OCI-LY7 (cell line): ENCODE results near the gene SNRPD1. TPM values are rescaled to one million over a fixed set of nuclear protein-coding genes. Genes with fewer than 3 reads are reported as not detected.

Experiments
- BruUV-seq: library from RNA; stranded (reverse); fragments of 400-500 nt; replicated peaks from 2 replicates; lab custom pipeline; 2021; lab: Mats Ljungman, UMichigan
- CTCF ChIA-PET: fragments of 300-600 bp; sonication (Branson Sonifier 250); formaldehyde crosslinking; loops from one replicate; lab custom pipeline; 2022; ENCODE audit warnings: antibody characterized with exemption; ENCODE audit not compliant: unreplicated experiment; lab: Charles Lee
- POLR2A ChIA-PET: fragments of 300-600 bp; sonication (Branson Sonifier 250); formaldehyde crosslinking; loops from one replicate; lab custom pipeline; 2022; ENCODE audit warnings: antibody characterized with exemption; lab: Charles Lee
- DNase-seq: peaks from one replicate; pipeline ENCODE4 v3.0.0-alpha.2; 2015; ENCODE audit warnings: low spot score
- H2AFZ ChIP-seq: fragments of 200-600 bp; sonication (generic), shearing (Covaris generic); 2 replicates; pipeline ENCODE4 v1.6.1; 2014; ENCODE audit warnings: mild to moderate bottlenecking, antibody characterized with exemption, low read length, moderate library complexity
- H3K27ac ChIP-seq: fragments of 200-600 bp; sonication (generic); 2 replicates; pipeline ENCODE4 v1.5.1; 2014; ENCODE audit warnings: mixed run types, low read depth, mild to moderate bottlenecking, moderate library complexity, low read length, inconsistent platforms; ENCODE audit not compliant: poor library complexity, severe bottlenecking
- H3K36me3 ChIP-seq: fragments of 200-600 bp; sonication (generic); 2 replicates; pipeline ENCODE4 v1.6.1; 2014; ENCODE audit warnings: mild to moderate bottlenecking, antibody characterized with exemption, low read length, moderate library complexity, mixed read lengths; ENCODE audit not compliant: insufficient read depth
- H3K4me1 ChIP-seq: fragments of 200-600 bp; sonication (generic); 2 replicates; pipeline ENCODE4 v1.5.1; 2014; ENCODE audit warnings: mild to moderate bottlenecking, low read length; ENCODE audit not compliant: insufficient read depth, poor library complexity, severe bottlenecking
- H3K4me2 ChIP-seq: fragments of 200-600 bp; sonication (generic); 2 replicates; pipeline ENCODE4 v1.6.1; 2014; ENCODE audit warnings: mild to moderate bottlenecking, low read length
- H3K4me3 ChIP-seq: fragments of 200-600 bp; sonication (generic); 2 replicates; pipeline ENCODE4 v1.5.1; 2014; ENCODE audit warnings: mild to moderate bottlenecking, low read depth, low read length; ENCODE audit not compliant: poor library complexity, severe bottlenecking
- H3K79me2 ChIP-seq: fragments of 200-600 bp; sonication (generic); 2 replicates; pipeline ENCODE4 v1.6.1; 2016; ENCODE audit warnings: low read depth, mild to moderate bottlenecking, low read length, moderate library complexity, mixed read lengths; ENCODE audit not compliant: insufficient read depth
- H3K9me2 ChIP-seq: fragments of 200-600 bp; sonication (generic); 2 replicates; pipeline ENCODE4 v1.6.1; 2016; ENCODE audit warnings: mild to moderate bottlenecking, low read length, mixed read lengths; ENCODE audit not compliant: insufficient read depth
- H3K9me3 ChIP-seq: fragments of 200-600 bp; sonication (generic); 2 replicates; pipeline ENCODE4 v1.6.1; 2014; ENCODE audit warnings: mild to moderate bottlenecking, mixed run types, low read length, mixed read lengths
- H4K20me1 ChIP-seq: fragments of 200-600 bp; sonication (generic); 2 replicates; pipeline ENCODE4 v1.6.1; 2014; ENCODE audit warnings: mild to moderate bottlenecking, antibody characterized with exemption, low read length, moderate library complexity, mixed read lengths; ENCODE audit not compliant: insufficient read depth
- CTCF ChIP-seq: fragments of 200-600 bp; sonication (generic); conservative IDR thresholded peaks from 2 replicates; pipeline ENCODE4 v1.5.1; 2014; ENCODE audit warnings: mild to moderate bottlenecking, antibody characterized with exemption, low read length, moderate library complexity, mixed read lengths
- EZH2phosphoT487 ChIP-seq: fragments of 200-600 bp; sonication (generic); IDR thresholded peaks from 2 replicates; pipeline ENCODE4 v1.6.1; 2018; ENCODE audit warnings: low read depth, borderline replicate concordance, mild to moderate bottlenecking, mixed run types, antibody characterized with exemption, low read length, moderate library complexity, mixed read lengths
- intact Hi-C: fragments of 100-400 bp; cut with micrococcal nuclease; formaldehyde crosslinking; loops from one replicate; pipeline ENCODE4 v1.10.0; 2022; ENCODE audit not compliant: unreplicated experiment
- total RNA-seq, 2 experiments: library from RNA; depleted of rRNA in 1 of 2; stranded (reverse); fragments of >200 nt in 1 of 2; shearing (Covaris generic) in 1 of 2; gene quantifications; 2 replicates each; pipeline ENCODE4 v1.2.3, GENCODE V29; 2014 to 2022

SNRPD1 gene
- total RNA-seq, 2 experiments from 2014 or later, result 133 to 181 TPM

DNA sequence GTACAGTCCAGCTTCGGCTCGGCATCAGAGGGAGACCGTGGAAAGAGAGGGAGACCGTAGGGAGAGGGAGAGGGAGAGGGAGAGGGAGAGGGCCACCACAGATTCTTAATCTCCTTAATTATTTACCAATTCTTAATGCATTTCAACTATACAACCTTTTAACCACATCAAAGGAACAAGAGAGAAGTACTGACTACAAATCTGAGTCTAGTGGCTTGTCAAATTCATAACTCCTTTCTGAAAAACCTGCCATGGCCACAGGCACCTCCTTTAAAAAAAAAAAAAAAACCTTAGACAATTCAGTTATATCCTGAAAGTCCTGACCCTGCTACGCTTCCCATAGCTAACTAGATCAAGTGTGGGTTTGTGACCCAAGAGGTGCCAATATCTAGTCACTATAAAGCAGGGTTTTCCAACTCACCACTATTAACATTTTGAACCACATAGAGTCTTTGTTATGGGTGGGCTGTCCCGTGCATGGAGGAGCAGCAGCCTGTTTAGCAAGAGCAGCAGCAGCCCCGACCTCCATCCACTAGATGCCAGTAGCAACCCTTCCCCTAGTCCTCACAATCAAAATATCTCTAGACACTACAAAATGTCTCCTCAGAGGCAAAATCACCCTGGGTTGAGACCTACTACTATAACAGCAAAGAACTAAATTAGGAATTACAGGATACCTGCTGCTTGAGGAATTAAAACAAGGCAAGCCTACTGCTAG is 18.4 kb upstream of the SNRPD1 start:
- no peak overlapping the region for H3K4me2 ChIP-seq
- H2AFZ ChIP-seq, result no peak overlapping the region
- no peaks in the 10 kb centered on the region for H3K9me2 ChIP-seq
- H3K4me3 ChIP-seq, result no peak overlapping the region
- H3K79me2 ChIP-seq, result peaks cover 83% of the 10 kb centered on the region
- H3K27ac ChIP-seq, result no peak overlapping the region
- peaks cover 20% of the 10 kb centered on the region for H3K4me1 ChIP-seq
- POLR2A ChIA-PET, result interaction anchor here (0.6 kb wide), 1 partner anchor 31 kb away, joined by 3 read pairs; no protein-coding TSS in a partner anchor
- H4K20me1 ChIP-seq, result peaks cover 10% of the 10 kb centered on the region; the same call in 1 of the 2 replicates
- no peak for DNase-seq
- intact Hi-C loops, result no loop called here
- CTCF ChIA-PET, result no interaction called here
- no TSS peak for BruUV-seq
- H3K36me3 ChIP-seq, result peaks cover 57% of the 10 kb centered on the region
- peak; percentile 40; the same call in 1 of the 2 replicates for TF ChIP-seq CTCF
- no peak for TF ChIP-seq EZH2phosphoT487
- peaks cover 10% of the 10 kb centered on the region for H3K9me3 ChIP-seq

DNA sequence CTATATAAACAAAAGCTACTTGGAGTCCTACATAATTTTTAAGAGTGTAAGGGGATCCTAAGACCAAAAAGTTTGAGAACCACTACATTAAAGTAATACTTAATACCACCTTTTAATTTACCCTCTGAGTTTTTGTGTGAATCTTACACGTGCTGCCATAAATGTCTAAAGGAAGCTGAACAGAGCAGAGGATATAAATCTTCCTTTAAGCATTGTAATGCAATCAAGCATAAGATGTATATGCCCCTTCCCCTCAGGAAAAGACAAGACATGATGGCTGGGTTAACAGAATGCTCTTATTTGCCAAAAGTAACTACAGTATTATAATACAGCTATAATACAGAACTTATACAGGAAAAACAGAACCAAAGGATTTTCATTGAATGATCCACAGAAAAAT is 14.5 kb upstream of the SNRPD1 start:
- TF ChIP-seq EZH2phosphoT487 (no peak), CTCF (no peak)
- H3K4me3 ChIP-seq, result peak overlapping the region; percentile 87
- peaks cover 35% of the 10 kb centered on the region for H3K36me3 ChIP-seq
- peaks cover 10% of the 10 kb centered on the region; the same call in 1 of the 2 replicates for H4K20me1 ChIP-seq
- peaks cover 28% of the 10 kb centered on the region for H3K4me1 ChIP-seq
- BruUV-seq, result no TSS peak
- H3K27ac ChIP-seq, result peak overlapping the region; percentile 7
- POLR2A ChIA-PET, result interaction anchor here (0.6 to 2.8 kb wide), 10 partner anchors 8 to 1645 kb away, joined by 3 to 12 read pairs (median 4); partner anchors contain the start of gene SNRPD1
- peaks cover 66% of the 10 kb centered on the region for H3K79me2 ChIP-seq
- intact Hi-C loops, result no loop called here
- no peak overlapping the region for H2AFZ ChIP-seq
- H3K9me2 ChIP-seq, result no peaks in the 10 kb centered on the region
- peaks cover 10% of the 10 kb centered on the region for H3K9me3 ChIP-seq
- CTCF ChIA-PET, result no interaction called here
- H3K4me2 ChIP-seq, result peak overlapping the region; percentile 81
- DNase-seq, result no peak
